DND-41 (cell line): Measurements from ENCODE around the gene TOGARAM1.

Experiments used
- EZH2 ChIP-seq: IDR thresholded peaks from 3 replicates; pipeline ENCODE4 v1.6.1; 2012; ENCODE audit warnings: borderline replicate concordance, low read depth, mild to moderate bottlenecking, moderate library complexity, low read length, inconsistent platforms; ENCODE audit not compliant: severe bottlenecking
- TF ChIP-seq, protein P1 (sequence below): IDR thresholded peaks from 2 replicates; pipeline ENCODE4 v1.5.1; 2012; ENCODE audit warnings: borderline replicate concordance, low read length, moderate library complexity, mild to moderate bottlenecking; ENCODE audit not compliant: poor library complexity, severe bottlenecking; ENCODE audit errors: extremely low read depth

- TF ChIP-seq, protein P1, sequence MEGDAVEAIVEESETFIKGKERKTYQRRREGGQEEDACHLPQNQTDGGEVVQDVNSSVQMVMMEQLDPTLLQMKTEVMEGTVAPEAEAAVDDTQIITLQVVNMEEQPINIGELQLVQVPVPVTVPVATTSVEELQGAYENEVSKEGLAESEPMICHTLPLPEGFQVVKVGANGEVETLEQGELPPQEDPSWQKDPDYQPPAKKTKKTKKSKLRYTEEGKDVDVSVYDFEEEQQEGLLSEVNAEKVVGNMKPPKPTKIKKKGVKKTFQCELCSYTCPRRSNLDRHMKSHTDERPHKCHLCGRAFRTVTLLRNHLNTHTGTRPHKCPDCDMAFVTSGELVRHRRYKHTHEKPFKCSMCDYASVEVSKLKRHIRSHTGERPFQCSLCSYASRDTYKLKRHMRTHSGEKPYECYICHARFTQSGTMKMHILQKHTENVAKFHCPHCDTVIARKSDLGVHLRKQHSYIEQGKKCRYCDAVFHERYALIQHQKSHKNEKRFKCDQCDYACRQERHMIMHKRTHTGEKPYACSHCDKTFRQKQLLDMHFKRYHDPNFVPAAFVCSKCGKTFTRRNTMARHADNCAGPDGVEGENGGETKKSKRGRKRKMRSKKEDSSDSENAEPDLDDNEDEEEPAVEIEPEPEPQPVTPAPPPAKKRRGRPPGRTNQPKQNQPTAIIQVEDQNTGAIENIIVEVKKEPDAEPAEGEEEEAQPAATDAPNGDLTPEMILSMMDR: no peak
- no peak for TF ChIP-seq EZH2
Observed at GRCh38 chr14:44940944-44941343, 21.0 kb upstream of the TOGARAM1 start.
